NT2/D1 (cell line): ENCODE results near the gene NDST1.

Experiments used
- DNase-seq: peaks from one replicate; pipeline ENCODE4 v3.0.0-alpha.2; 2011; ENCODE audit warnings: low read depth, low spot score
- H3K27me3 ChIP-seq: 2 replicates; pipeline ENCODE4 v1.6.0; 2011; ENCODE audit warnings: mild to moderate bottlenecking; ENCODE audit not compliant: insufficient read length, insufficient read depth
- H3K36me3 ChIP-seq: 2 replicates; pipeline ENCODE4 v1.6.1; 2011; ENCODE audit warnings: mild to moderate bottlenecking, low read length, mixed read lengths; ENCODE audit not compliant: insufficient read depth, insufficient read length
- H3K4me1 ChIP-seq: 2 replicates; pipeline ENCODE4 v1.5.1; 2011; ENCODE audit not compliant: insufficient read depth, insufficient read length
- H3K4me3 ChIP-seq: 2 replicates; pipeline ENCODE4 v1.5.1; 2011; ENCODE audit warnings: low read depth; ENCODE audit not compliant: insufficient read length
- H3K9ac ChIP-seq: 2 replicates; pipeline ENCODE4 v1.6.0; 2011; ENCODE audit warnings: low read depth; ENCODE audit not compliant: insufficient read length
- H3K9me3 ChIP-seq: 2 replicates; pipeline ENCODE4 v1.5.1; 2011; ENCODE audit warnings: mild to moderate bottlenecking, low read length; ENCODE audit not compliant: insufficient read depth
- SUZ12 ChIP-seq: IDR thresholded peaks from 2 replicates; pipeline ENCODE4 v1.6.1; 2011; ENCODE audit not compliant: insufficient read length, insufficient read depth; ENCODE audit errors: extremely low read depth
- YY1 ChIP-seq: IDR thresholded peaks from 2 replicates; pipeline ENCODE4 v1.6.1; 2011; ENCODE audit not compliant: insufficient read length, insufficient read depth
- ZNF274 ChIP-seq: IDR thresholded peaks from 2 replicates; pipeline ENCODE4 v1.6.1; 2011; ENCODE audit warnings: mild to moderate bottlenecking, low read depth, low read length

NDST1 gene

DNA sequence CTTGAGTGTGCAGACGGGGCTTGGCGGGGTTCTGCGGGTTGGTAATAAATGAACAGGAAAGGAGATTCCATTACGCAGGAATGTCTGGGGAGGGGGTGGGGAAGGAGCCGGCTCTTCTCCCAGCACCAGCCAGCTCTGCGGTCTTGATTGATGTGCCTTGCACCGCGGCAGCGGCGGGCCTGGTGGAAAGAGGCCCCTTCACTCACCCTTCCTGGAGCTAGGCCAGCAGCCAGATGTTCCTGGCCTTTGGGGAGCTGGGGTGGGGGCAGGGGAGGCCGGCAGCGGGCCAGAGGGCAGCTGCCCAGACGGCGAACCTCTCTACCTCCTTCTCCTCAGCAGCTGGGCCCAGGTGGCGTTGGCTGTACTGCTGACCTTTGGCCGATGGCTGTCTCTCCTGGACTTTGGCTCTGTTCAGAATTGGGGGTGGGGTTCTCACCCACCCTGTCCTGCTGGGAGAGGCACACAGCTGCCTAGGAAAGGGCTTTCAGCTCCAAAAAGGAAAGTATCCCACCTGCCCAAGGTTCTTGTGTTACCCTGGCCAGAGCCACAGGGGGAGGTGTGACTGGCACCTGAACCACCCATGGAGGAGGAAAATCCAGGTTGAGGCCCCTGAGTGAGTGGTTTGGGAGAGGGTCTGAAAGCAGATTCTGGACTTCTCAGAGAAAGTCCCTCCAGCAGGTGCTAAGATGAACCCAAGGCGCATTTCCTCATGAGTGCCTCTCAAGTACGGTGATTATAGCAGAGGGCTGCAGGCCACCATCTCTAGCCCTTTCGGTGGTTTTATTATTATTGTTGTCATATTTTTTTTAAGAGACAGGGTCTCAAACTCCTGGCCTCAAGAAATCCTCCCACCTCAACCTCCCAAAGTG lies 74.5 kb downstream of the NDST1 start:
- no peak for DNase-seq

DNA sequence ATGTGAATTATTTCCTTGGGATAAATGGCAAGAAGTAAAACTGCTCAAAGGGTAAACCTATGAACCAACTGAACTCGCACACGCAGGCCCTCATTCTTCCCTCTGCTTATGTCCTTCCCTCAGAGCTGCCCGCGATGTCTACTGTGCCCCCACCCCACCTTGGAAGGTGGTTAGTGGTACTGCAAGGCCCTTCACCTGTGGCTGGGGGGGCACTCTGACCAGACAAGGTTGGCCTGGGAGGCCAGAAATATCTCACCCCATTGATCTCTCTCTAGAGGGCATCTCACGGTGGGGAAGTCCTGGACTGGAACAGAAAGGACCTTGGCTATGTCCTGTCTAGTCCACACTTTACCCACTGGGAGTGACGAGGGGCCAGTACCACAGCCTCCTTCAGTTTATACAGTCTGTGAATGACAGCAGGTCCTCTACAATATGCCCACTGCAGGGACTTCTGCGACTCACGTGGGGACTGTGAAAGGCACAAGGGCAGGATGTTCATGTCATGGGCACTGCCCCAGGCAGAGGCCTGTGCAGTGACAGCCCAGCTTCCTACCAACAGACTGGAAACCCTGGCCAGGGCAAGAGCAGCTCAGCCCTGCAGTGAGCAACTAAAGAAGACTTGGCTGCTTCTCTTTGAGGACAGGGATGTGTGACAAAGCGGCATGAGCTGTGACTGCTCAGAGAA lies 75.8 kb downstream of the NDST1 start:
- Histone ChIP-seq H3K36me3 (no peaks in the 10 kb centered on the region), H3K4me3 (no peak overlapping the region), H3K4me1 (no peaks in the 10 kb centered on the region), H3K9ac (no peak overlapping the region), H3K27me3 (no peaks in the 10 kb centered on the region), H3K9me3 (no peaks in the 10 kb centered on the region)
- no peak for DNase-seq
- TF ChIP-seq SUZ12 (no peak), YY1 (no peak), ZNF274 (no peak)

More for the DNA sequence above, 74.5 kb downstream of the NDST1 start:
- Histone ChIP-seq H3K9me3 (no peaks in the 10 kb centered on the region), H3K4me3 (no peak overlapping the region), H3K27me3 (no peaks in the 10 kb centered on the region), H3K36me3 (no peaks in the 10 kb centered on the region), H3K4me1 (no peaks in the 10 kb centered on the region), H3K9ac (no peak overlapping the region)
- no peak for TF ChIP-seq ZNF274
- TF ChIP-seq YY1, result no peak

DNA sequence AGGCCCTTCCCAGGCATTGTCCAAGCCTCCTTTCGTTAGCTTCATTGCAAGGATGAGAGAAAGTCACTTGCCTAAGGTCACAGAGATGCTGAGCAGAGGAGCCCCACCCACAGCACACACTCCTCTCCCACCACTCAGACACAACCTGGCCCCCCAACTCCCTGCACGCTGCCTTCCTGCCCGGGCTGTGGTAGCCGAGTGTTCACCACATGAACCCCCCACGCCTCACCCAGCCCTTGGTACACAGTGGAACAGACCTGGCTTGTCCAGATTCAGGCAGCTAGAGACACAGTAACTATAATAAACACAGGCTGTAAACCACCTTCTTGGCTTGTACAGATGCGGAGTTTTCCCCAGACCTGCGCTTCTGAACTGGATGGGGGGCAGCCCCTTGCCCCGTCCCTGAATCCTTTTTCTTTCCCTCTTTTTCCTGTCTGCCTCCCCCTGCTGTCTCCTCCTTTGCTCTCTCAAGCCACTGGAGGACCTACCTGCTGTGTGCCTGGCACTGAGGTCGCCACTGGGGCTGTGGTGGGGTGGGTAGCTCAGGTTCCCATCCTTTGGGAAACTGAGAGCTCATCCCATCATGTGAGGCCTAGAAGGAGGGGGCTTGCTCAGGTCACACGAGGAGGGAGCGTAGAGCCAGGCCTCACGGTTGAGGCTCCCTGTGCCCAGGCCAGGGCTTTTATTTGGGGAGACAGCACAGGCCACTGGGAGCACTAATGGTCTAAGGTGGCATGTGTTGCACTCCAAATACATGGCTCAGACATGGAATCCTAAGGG lies 76.8 kb downstream of the NDST1 start:
- TF ChIP-seq YY1 (no peak), ZNF274 (no peak), SUZ12 (no peak)
- no peaks in the 10 kb centered on the region for H3K27me3 ChIP-seq
- peaks cover 4% of the 10 kb centered on the region for H3K4me1 ChIP-seq
- H3K9me3 ChIP-seq, result no peaks in the 10 kb centered on the region
- no peak overlapping the region for H3K9ac ChIP-seq
- no peak for DNase-seq
- H3K4me3 ChIP-seq, result no peak overlapping the region
- H3K36me3 ChIP-seq, result no peaks in the 10 kb centered on the region

DNA sequence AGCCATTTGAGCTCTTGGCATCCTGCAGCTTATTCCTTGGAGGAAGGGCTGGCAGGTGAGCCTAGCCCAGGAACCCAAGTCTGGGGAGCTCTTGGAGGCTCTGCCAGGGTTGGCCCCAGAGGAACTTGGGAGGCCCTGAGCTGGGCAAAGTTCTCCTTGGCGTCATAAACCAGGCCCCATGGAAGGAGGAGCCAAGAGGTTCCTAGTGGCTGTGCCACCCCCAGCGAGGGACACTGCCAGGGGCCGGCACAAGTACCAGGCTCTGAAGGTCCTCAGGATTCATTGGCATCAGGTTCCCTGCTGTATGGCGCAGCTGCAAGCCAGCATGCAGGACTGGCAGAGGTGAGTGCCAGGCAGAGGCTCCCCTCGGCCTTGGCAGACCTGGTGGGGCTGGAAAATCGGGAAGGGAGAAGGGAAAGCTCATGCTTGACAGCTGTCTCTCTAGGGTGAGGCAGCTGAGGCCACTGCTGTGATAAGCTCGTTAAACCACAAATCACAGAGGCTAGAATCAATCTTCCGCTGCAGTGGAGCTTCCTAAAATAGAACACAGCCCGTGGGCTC lies 77.9 kb downstream of the NDST1 start:
- no peak for DNase-seq
- H3K36me3 ChIP-seq, result no peaks in the 10 kb centered on the region
- H3K9me3 ChIP-seq, result no peaks in the 10 kb centered on the region
- H3K4me3 ChIP-seq, result no peak overlapping the region
- H3K9ac ChIP-seq, result no peak overlapping the region
- TF ChIP-seq SUZ12 (no peak), ZNF274 (no peak), YY1 (no peak)
- H3K4me1 ChIP-seq, result peaks cover 4% of the 10 kb centered on the region
- H3K27me3 ChIP-seq, result no peaks in the 10 kb centered on the region

DNA sequence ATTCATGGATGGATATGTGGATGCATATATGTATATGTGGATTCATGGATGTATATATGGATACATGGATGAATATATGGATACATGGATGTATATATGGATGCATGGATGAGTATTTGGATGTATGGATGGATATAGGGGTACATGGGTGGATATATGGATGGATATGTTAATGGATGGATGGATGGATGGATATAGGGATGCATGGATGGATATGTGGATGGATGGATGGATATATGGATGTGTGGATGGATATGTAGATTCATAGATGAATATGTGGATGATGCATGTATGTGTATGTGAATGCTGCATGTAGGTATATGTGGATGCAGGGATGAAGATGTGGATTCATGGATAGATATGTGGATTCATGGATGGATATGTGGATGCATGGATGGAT lies 79.1 kb downstream of the NDST1 start:
- Histone ChIP-seq H3K27me3 (no peaks in the 10 kb centered on the region), H3K9me3 (no peaks in the 10 kb centered on the region), H3K36me3 (no peaks in the 10 kb centered on the region), H3K4me3 (no peak overlapping the region), H3K4me1 (peaks cover 8% of the 10 kb centered on the region), H3K9ac (no peak overlapping the region)
- TF ChIP-seq YY1 (no peak), ZNF274 (no peak), SUZ12 (no peak)
- no peak for DNase-seq

DNA sequence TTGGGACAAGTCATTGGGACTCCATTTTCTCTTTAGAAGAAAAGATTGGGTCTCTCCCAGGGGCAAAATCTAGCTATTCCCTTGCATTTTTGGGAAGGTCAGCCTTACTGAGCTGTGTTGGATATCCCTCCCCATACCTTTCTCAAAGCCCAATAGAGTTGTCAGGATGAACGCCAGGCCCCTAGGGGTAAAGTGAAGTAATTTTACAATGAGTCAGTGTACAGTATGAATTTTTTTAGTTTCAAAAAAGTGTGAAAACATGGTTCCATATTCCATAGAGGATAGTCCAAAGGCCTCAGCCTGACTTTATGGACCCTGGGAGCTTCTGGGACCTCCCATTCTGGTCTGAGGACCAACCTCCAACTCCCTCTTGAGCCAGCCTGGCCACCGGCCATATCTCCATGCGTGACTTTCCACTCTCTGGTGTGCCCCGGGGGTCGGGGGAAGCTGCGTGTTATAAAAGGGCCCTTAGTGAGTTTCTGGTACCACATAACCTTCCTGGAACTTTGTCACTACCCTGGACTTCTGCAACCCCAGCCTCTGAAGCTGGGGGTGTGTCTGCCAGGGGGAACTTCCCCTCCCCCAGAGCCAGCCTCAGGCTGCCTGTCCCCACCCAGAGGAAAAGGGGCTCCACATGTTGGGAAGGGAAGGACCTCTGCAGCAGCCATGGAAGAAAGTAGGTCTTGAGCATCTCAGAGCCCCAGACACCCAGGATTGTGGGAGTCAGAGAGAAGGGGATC lies 80.1 kb downstream of the NDST1 start:
- H3K9me3 ChIP-seq, result no peaks in the 10 kb centered on the region
- no peak for DNase-seq
- H3K4me1 ChIP-seq, result peaks cover 8% of the 10 kb centered on the region
- H3K36me3 ChIP-seq, result no peaks in the 10 kb centered on the region
- TF ChIP-seq YY1 (no peak), ZNF274 (no peak), SUZ12 (no peak)
- no peaks in the 10 kb centered on the region for H3K27me3 ChIP-seq
- H3K4me3 ChIP-seq, result no peak overlapping the region
- no peak overlapping the region for H3K9ac ChIP-seq
